Mesenchymal stem cell (in vitro differentiated cells and primary cell): ENCODE data around the gene HCFC2.

Source experiments
- DNase-seq: peaks from one replicate; pipeline ENCODE4 v3.0.0-alpha.2; 2013
- H2AFZ ChIP-seq: one replicate; pipeline ENCODE4 v1.6.1; 2013; ENCODE audit warnings: low read depth, mild to moderate bottlenecking, control low read depth, inconsistent platforms, low read length, moderate library complexity
- H2AK5ac ChIP-seq: 2 replicates; pipeline ENCODE4 v1.6.1; 2013; ENCODE audit warnings: low read length, moderate library complexity, mild to moderate bottlenecking, inconsistent platforms; ENCODE audit not compliant: severe bottlenecking
- H2BK120ac ChIP-seq: one replicate; pipeline ENCODE4 v1.6.1; 2013; ENCODE audit warnings: low read depth, mild to moderate bottlenecking, inconsistent platforms, low read length, moderate library complexity
- H2BK12ac ChIP-seq, 2 experiments: one replicate each; pipeline ENCODE4 v1.6.1; 2013; ENCODE audit warnings: inconsistent platforms in 2 of 2, low read length in 2 of 2, mild to moderate bottlenecking in 2 of 2, moderate library complexity in 2 of 2, control low read depth in 1 of 2
- H2BK15ac ChIP-seq: one replicate; pipeline ENCODE4 v1.6.1; 2013; ENCODE audit warnings: mild to moderate bottlenecking, low read depth, inconsistent platforms; ENCODE audit not compliant: poor library complexity, severe bottlenecking
- H2BK5ac ChIP-seq: 2 replicates; pipeline ENCODE4 v1.6.1; 2013; ENCODE audit warnings: low read depth, mild to moderate bottlenecking, low read length, control low read depth, inconsistent platforms; ENCODE audit not compliant: poor library complexity, severe bottlenecking
- H3K14ac ChIP-seq, 2 experiments: one replicate each; pipeline ENCODE4 v1.6.1; 2013; ENCODE audit warnings: inconsistent platforms in 2 of 2, low read length in 2 of 2, control low read depth in 1 of 2, mild to moderate bottlenecking in 1 of 2, moderate library complexity in 1 of 2
- H3K18ac ChIP-seq, 2 experiments: one replicate each; pipeline ENCODE4 v1.6.1; 2013; ENCODE audit warnings: inconsistent platforms in 2 of 2, low read length in 2 of 2, control low read depth in 1 of 2, low read depth in 1 of 2, mild to moderate bottlenecking in 1 of 2
- H3K23ac ChIP-seq, 2 experiments: one replicate each; pipeline ENCODE4 v1.6.1; 2013; ENCODE audit warnings: inconsistent platforms in 2 of 2, low read length in 2 of 2, mild to moderate bottlenecking in 2 of 2, moderate library complexity in 2 of 2, control low read depth in 1 of 2
- H3K27ac ChIP-seq: 2 replicates; pipeline ENCODE4 v1.5.1; 2013; ENCODE audit warnings: mild to moderate bottlenecking, moderate library complexity, low read length, control low read depth, inconsistent platforms; ENCODE audit not compliant: poor library complexity, severe bottlenecking
- H3K27me3 ChIP-seq, 2 experiments: 2 replicates each; pipeline versions ENCODE4 v1.6.1 to v1.7.0; 2013; ENCODE audit warnings: low read length in 2 of 2, mild to moderate bottlenecking in 2 of 2, moderate library complexity in 2 of 2, control low read depth in 1 of 2, inconsistent platforms in 1 of 2; ENCODE audit not compliant: control insufficient read depth in 1 of 2, insufficient read depth in 1 of 2
- H3K36me3 ChIP-seq, 2 experiments: 2 replicates each; pipeline versions ENCODE4 v1.6.1 to v1.7.0; 2013; ENCODE audit warnings: low read length in 2 of 2, control low read depth in 1 of 2, inconsistent platforms in 1 of 2, low read depth in 1 of 2, mild to moderate bottlenecking in 1 of 2; ENCODE audit not compliant: insufficient read depth in 2 of 2, control insufficient read depth in 1 of 2
- H3K4ac ChIP-seq, 2 experiments: one replicate each; pipeline ENCODE4 v1.6.1; 2013; ENCODE audit warnings: inconsistent platforms in 2 of 2, low read length in 2 of 2, mild to moderate bottlenecking in 2 of 2, moderate library complexity in 2 of 2, control low read depth in 1 of 2, low read depth in 1 of 2
- H3K4me1 ChIP-seq: 2 replicates; pipeline ENCODE4 v1.6.1; 2013; ENCODE audit warnings: low read depth, low read length, control low read depth; ENCODE audit not compliant: control insufficient read depth, insufficient read depth
- H3K4me2 ChIP-seq: 2 replicates; pipeline ENCODE4 v1.6.1; 2013; ENCODE audit warnings: low read length, mild to moderate bottlenecking, inconsistent platforms; ENCODE audit not compliant: poor library complexity, severe bottlenecking
- H3K4me3 ChIP-seq, 2 experiments: 2 replicates each; pipeline versions ENCODE4 v1.5.1 to v1.7.0; 2013; ENCODE audit warnings: low read length in 2 of 2, mild to moderate bottlenecking in 2 of 2, control low read depth in 1 of 2, low read depth in 1 of 2; ENCODE audit not compliant: insufficient read depth in 1 of 2
- H3K79me1 ChIP-seq: replicated peaks from 2 replicates; pipeline ENCODE4 v1.6.1; 2013; ENCODE audit warnings: mild to moderate bottlenecking, control low read depth, low read length, inconsistent platforms; ENCODE audit not compliant: poor library complexity, severe bottlenecking
- H3K9ac ChIP-seq: 2 replicates; pipeline ENCODE4 v1.7.0; 2013; ENCODE audit warnings: mild to moderate bottlenecking, low read length, moderate library complexity
- H3K9me3 ChIP-seq: 2 replicates; pipeline ENCODE4 v1.7.0; 2013; ENCODE audit warnings: mild to moderate bottlenecking, low read length; ENCODE audit not compliant: control insufficient read depth
- H4K8ac ChIP-seq: one replicate; pipeline ENCODE4 v1.6.1; 2013; ENCODE audit warnings: inconsistent platforms, mild to moderate bottlenecking, low read length, moderate library complexity
- H4K91ac ChIP-seq: one replicate; pipeline ENCODE4 v1.6.1; 2013; ENCODE audit warnings: mild to moderate bottlenecking, low read length, inconsistent platforms
- WGBS: methylation state at CpG from one replicate; pipeline ENCODE4 v1.1.7; 2013; ENCODE audit warnings: mixed read lengths; 5-methylcytosine and 5-hydroxymethylcytosine counted together

The HCFC2 gene

GRCh38 chr12:104073699-104074098, 9.4 kb downstream of the HCFC2 start:
- Histone ChIP-seq H4K8ac (no peak overlapping the region), H3K27me3 (no peaks in the 10 kb centered on the region), H3K23ac (no peak overlapping the region), H3K79me1 (peaks cover 20% of the 10 kb centered on the region), H3K4ac (no peak overlapping the region), H3K14ac (no peak overlapping the region), H3K9me3 (no peaks in the 10 kb centered on the region), H2BK5ac (no peak overlapping the region), H2AK5ac (no peak overlapping the region), H2BK120ac (no peak overlapping the region), H3K4me1 (peaks cover 2% of the 10 kb centered on the region), H2BK15ac (no peak overlapping the region), H3K36me3 (peaks cover 13 to 40% of the 10 kb centered on the region in 2 experiments), H3K27ac (no peak overlapping the region), H3K18ac (no peak overlapping the region), H4K91ac (no peak overlapping the region), H3K4me2 (no peak overlapping the region), H3K9ac (no peak overlapping the region), H2AFZ (no peak overlapping the region), H3K4me3 (no peak overlapping the region), H2BK12ac (no peak overlapping the region)
- DNase-seq, result no peak
- no CpG with 5 or more reads among the region's 1 CpG for WGBS

DNA sequence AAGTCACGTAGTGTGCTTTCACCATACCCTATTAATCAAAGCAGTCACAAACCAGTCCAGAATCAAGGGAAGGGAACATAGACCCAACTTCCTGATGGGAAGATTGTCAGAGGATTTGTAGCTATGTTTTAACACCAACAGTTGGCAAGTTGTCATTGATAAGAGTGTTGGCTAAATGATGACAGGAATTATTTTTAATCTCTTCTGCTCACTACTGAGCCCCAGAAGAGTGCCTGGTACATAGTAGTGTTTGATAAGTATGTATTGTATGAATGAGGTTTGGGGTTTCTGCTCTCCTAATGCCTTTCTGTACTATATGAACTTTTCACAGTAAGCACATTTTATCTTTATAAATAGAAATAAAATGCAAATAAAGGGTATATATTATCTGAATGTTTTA, 14.7 kb downstream of the HCFC2 start:
- Histone ChIP-seq H3K18ac (no peak overlapping the region), H2BK120ac (no peak overlapping the region), H4K8ac (no peak overlapping the region), H3K27ac (no peak overlapping the region), H2AFZ (no peak overlapping the region), H4K91ac (no peak overlapping the region), H2BK15ac (no peak overlapping the region), H3K36me3 (peaks cover 5 to 56% of the 10 kb centered on the region in 2 experiments), H2BK12ac (no peak overlapping the region), H3K79me1 (peaks cover 18% of the 10 kb centered on the region), H3K4ac (no peak overlapping the region), H3K14ac (no peak overlapping the region), H3K4me1 (no peaks in the 10 kb centered on the region), H3K9me3 (no peaks in the 10 kb centered on the region), H3K4me2 (no peak overlapping the region), H3K9ac (no peak overlapping the region), H3K23ac (no peak overlapping the region), H3K27me3 (no peaks in the 10 kb centered on the region), H2BK5ac (no peak overlapping the region), H2AK5ac (no peak overlapping the region), H3K4me3 (no peak overlapping the region)
- no peak for DNase-seq
- WGBS, result no CpG with 5 or more reads among the region's 1 CpG

- Histone ChIP-seq H3K18ac (no peak overlapping the region), H2AFZ (no peak overlapping the region), H2BK120ac (no peak overlapping the region), H3K4ac (no peak overlapping the region), H3K4me3 (no peak overlapping the region), H4K91ac (no peak overlapping the region), H3K27me3 (no peaks in the 10 kb centered on the region), H2BK15ac (no peak overlapping the region), H4K8ac (no peak overlapping the region), H2BK5ac (no peak overlapping the region), H3K9me3 (no peaks in the 10 kb centered on the region), H3K4me2 (no peak overlapping the region), H3K79me1 (peaks cover 16% of the 10 kb centered on the region), H3K4me1 (no peaks in the 10 kb centered on the region), H3K23ac (no peak overlapping the region), H2BK12ac (no peak overlapping the region), H3K9ac (no peak overlapping the region), H3K36me3 (peaks cover 3 to 70% of the 10 kb centered on the region in 2 experiments), H3K27ac (no peak overlapping the region), H3K14ac (no peak overlapping the region), H2AK5ac (no peak overlapping the region)
- 100% methylated on average over 1 of the region's 1 CpG for WGBS
- DNase-seq, result no peak
These were observed 16.4 kb downstream of the HCFC2 start for GRCh38 chr12:104080764-104081163.

GRCh38 chr12:104083769-104084475, 19.6 kb downstream of the HCFC2 start:
- Histone ChIP-seq H3K9ac (no peak overlapping the region), H3K27ac (no peak overlapping the region), H2BK15ac (no peak overlapping the region), H2BK120ac (no peak overlapping the region), H3K4me1 (no peaks in the 10 kb centered on the region), H2BK12ac (no peak overlapping the region), H4K91ac (no peak overlapping the region), H3K4me3 (no peak overlapping the region), H3K14ac (no peak overlapping the region), H3K4ac (no peak overlapping the region), H3K23ac (no peak overlapping the region), H2BK5ac (no peak overlapping the region), H3K9me3 (no peaks in the 10 kb centered on the region), H3K79me1 (peaks cover 9% of the 10 kb centered on the region), H3K18ac (no peak overlapping the region), H2AK5ac (no peak overlapping the region), H2AFZ (no peak overlapping the region), H3K27me3 (no peaks in the 10 kb centered on the region), H3K36me3 (peaks cover 8 to 92% of the 10 kb centered on the region in 2 experiments), H4K8ac (no peak overlapping the region), H3K4me2 (no peak overlapping the region)
- no peak for DNase-seq
- WGBS, result 99% methylated on average over 7 of the region's 8 CpGs
